ENCODE results near the gene PRKAB1. TPM values are rescaled to one million over a fixed set of nuclear protein-coding genes. Genes with fewer than 3 reads are reported as not detected.

The PRKAB1 gene
- total and polyA plus RNA-seq, 9 of the 15 experiments (the other 6 are each of a cell fraction or from before 2014, with no cell fraction given), result 32.6 to 94.2 (median 63.8) TPM

- TF ChIP-seq NKRF (IDR thresholded peaks at IDR 0.05; ENCODE audit: borderline replicate concordance) (no peak), SNRNP70 (optimal IDR thresholded peaks at IDR 0.05; ENCODE audit: low read depth, low read length) (no peak), ZNF586 (CRISPR knock-in tag; conservative IDR thresholded peaks at IDR 0.05) (no peak), TARDBP (IDR thresholded peaks at IDR 0.05) (no peak), NFIC (IDR thresholded peaks at IDR 0.05) (no peak), KDM1A (IDR thresholded peaks at IDR 0.05) (no peak), CBX1 (IDR thresholded peaks at IDR 0.05; ENCODE audit: low read depth) (no peak)
Measured at GRCh38 chr12:119715268-119715620, 47.3 kb downstream of the PRKAB1 start (continued).

- no peak overlapping the region for H3K4me3 ChIP-seq
- H3K4me2 ChIP-seq (ENCODE audit: insufficient read depth, low read length), result no peak overlapping the region
- ATAC-seq (no peak), FAIRE-seq (no peak), DNase-seq (ENCODE audit: extremely low read depth in 1 of 4, low spot score in 3 of 4) (no peak)
- H3K9ac ChIP-seq (ENCODE audit: insufficient read depth in 1 of 2, low read depth in 2 of 2, low read length in 2 of 2), result no peak overlapping the region
- 0 out of 5 replicates have a peak, but pooled peaks cover 0 to 2% of the 10 kb centered on the region in 2 experiments for H3K4me1 ChIP-seq (replicated peaks in 1 of 2; ENCODE audit: control insufficient read depth in 2 of 2, insufficient read depth in 2 of 2, low read length in 2 of 2)
- no TSS peak for BruUV-seq (replicated peaks)
- H3K36me3 ChIP-seq (ENCODE audit: control insufficient read depth, insufficient read depth, low read length), result peaks cover 70% of the 10 kb centered on the region
- 94% methylated on average over 17 of the region's 17 CpGs for WGBS (ENCODE audit: insufficient coverage, low coverage, missing lambda C conversion rate)
- CTCF ChIA-PET (ENCODE audit: low intra/inter-chr PET ratio), result no interaction called here
- in situ Hi-C loops (cut with MboI), result no loop called here
- H3K9me3 ChIP-seq (replicated peaks; ENCODE audit: control insufficient read depth, insufficient read depth, low read depth, low read length), result no peaks in the 10 kb centered on the region
- H3K27ac ChIP-seq (ENCODE audit: extremely low read depth, low read depth, low read length), result no peak overlapping the region
- H2AFZ ChIP-seq (ENCODE audit: low read depth, low read length), result no peak overlapping the region
- POLR2A ChIA-PET, result interaction anchor here (0.6 to 3.0 kb wide), 2 partner anchors 9 to 1654 kb away, joined by 3 to 19 read pairs; no protein-coding TSS in a partner anchor
- H3K79me2 ChIP-seq (ENCODE audit: control insufficient read depth, insufficient read depth, low read length), result no peaks in the 10 kb centered on the region
- H3K9me1 ChIP-seq (ENCODE audit: control insufficient read depth, insufficient read depth, low read length), result no peaks in the 10 kb centered on the region
- H3K27me3 ChIP-seq (ENCODE audit: control insufficient read depth in 2 of 2, insufficient read depth in 2 of 2, low read length in 2 of 2), result no peaks in the 10 kb centered on the region
- intact Hi-C loops (cut with micrococcal nuclease), result no loop called here
- no peaks in the 10 kb centered on the region for H4K20me1 ChIP-seq (replicated peaks; ENCODE audit: control insufficient read depth, insufficient read depth, low read length)
- TF ChIP-seq TCF15 (CRISPR knock-in tag; IDR thresholded peaks at IDR 0.05) (no peak), TBP (optimal IDR thresholded peaks at IDR 0.05; ENCODE audit: low read depth, low read length) (no peak), ZBTB5 (IDR thresholded peaks at IDR 0.05) (no peak), DNMT1 (IDR thresholded peaks at IDR 0.05) (no peak), ARID2 (IDR thresholded peaks at IDR 0.05) (no peak), CCNT2 (IDR thresholded peaks at IDR 0.05; ENCODE audit: borderline replicate concordance, extremely low read depth, insufficient read length, low read depth, low read length) (no peak), SETDB1 (IDR thresholded peaks at IDR 0.05; ENCODE audit: low read length) (no peak), MTA2 (IDR thresholded peaks at IDR 0.05; ENCODE audit: low read depth) (no peak), STAT5B (CRISPR knock-in tag; IDR thresholded peaks at IDR 0.05) (no peak), TEAD1 (CRISPR knock-in tag; IDR thresholded peaks at IDR 0.05) (no peak), EZH2 (IDR thresholded peaks at IDR 0.05; ENCODE audit: borderline replicate concordance, low read depth, low read length) (no peak), YY1 (IDR thresholded peaks at IDR 0.05; ENCODE audit: borderline replicate concordance in 1 of 3, control insufficient read depth in 1 of 3, extremely low read depth in 1 of 3, insufficient read depth in 3 of 3, insufficient read length in 1 of 3, insufficient replicate concordance in 2 of 3, low read depth in 1 of 3, low read length in 2 of 3) (no peak), SMAD2 (IDR thresholded peaks at IDR 0.05; ENCODE audit: low read depth, low read length) (no peak)
Measured at GRCh38 chr12:119718141-119718540, 50.2 kb downstream of the PRKAB1 start.

Measured in K562 (cell line).